Activated T-helper 1 cell treated with Interleukin-2 at 50 U/mL for 16 hours (primary cell): Measurements from ENCODE around the gene APOBEC2.

Experiments
- DNase-seq: peaks from one replicate; pipeline ENCODE4 v3.0.0-alpha.2; 2020; ENCODE audit warnings: low read depth

Gene APOBEC2

GRCh38 chr6:41090841-41091761, 38.1 kb downstream of the APOBEC2 start:
- DNase-seq, result no peak

GRCh38 chr6:41092421-41093140, 39.6 kb downstream of the APOBEC2 start:
- DNase-seq, result no peak

GRCh38 chr6:41093729-41094128, 40.7 kb downstream of the APOBEC2 start:
- no peak for DNase-seq

- DNase-seq, result no peak
Observed at GRCh38 chr6:41097467-41098090, 44.6 kb downstream of the APOBEC2 start.

GRCh38 chr6:41098366-41098765, 45.4 kb downstream of the APOBEC2 start:
- no peak for DNase-seq

- no peak for DNase-seq
Observed at GRCh38 chr6:41100871-41101287, 47.9 kb downstream of the APOBEC2 start.

- no peak for DNase-seq
Observed at GRCh38 chr6:41103847-41104246, 50.8 kb downstream of the APOBEC2 start.

GRCh38 chr6:41111017-41111416, 58.0 kb downstream of the APOBEC2 start:
- no peak for DNase-seq
